BJ (cell line): ENCODE results near the gene RGS7. TPM values are rescaled to one million over a fixed set of nuclear protein-coding genes. Genes with fewer than 3 reads are reported as not detected.

Experiments
- CTCF ChIA-PET: fragments of 350-600 bp; formaldehyde crosslinking; extraction: SDS; loops from one replicate; lab custom pipeline; 2021; ENCODE audit warnings: antibody characterized with exemption, inconsistent platforms; lab: Yijun Ruan, JAX
- POLR2A ChIA-PET: fragments of 300-600 bp; sonication (Branson Sonifier 250); formaldehyde crosslinking; extraction: SDS; loops from one replicate; lab custom pipeline; 2021; ENCODE audit warnings: antibody characterized with exemption; lab: Charles Lee
- DNase-seq: peaks from one replicate; pipeline ENCODE4 v3.0.0-alpha.2; 2011; ENCODE audit warnings: low read depth
- H3K27me3 ChIP-seq: 2 replicates; pipeline ENCODE4 v1.6.0; 2011; ENCODE audit warnings: low read length; ENCODE audit not compliant: control insufficient read depth, insufficient read depth
- H3K36me3 ChIP-seq: 2 replicates; pipeline ENCODE4 v1.5.1; 2011; ENCODE audit warnings: low read length; ENCODE audit not compliant: control insufficient read depth, insufficient read depth
- H3K4me3 ChIP-seq: 2 replicates; pipeline ENCODE4 v1.5.1; 2011; ENCODE audit warnings: low read depth, mild to moderate bottlenecking, control low read depth, low read length
- polyA plus RNA-seq: library from polyadenylated mRNA; depleted of rRNA; stranded (reverse); fragments of >200 nt; gene quantifications from 2 replicates; pipeline ENCODE4 v1.2.3, GENCODE V29; 2011
- TF ChIP-seq, protein P1 (sequence below): IDR thresholded peaks from 2 replicates; pipeline ENCODE4 v1.5.1; 2011; ENCODE audit warnings: low read depth, mild to moderate bottlenecking, control low read depth, inconsistent platforms, low read length, moderate library complexity; ENCODE audit not compliant: insufficient read depth

Gene RGS7
- polyA plus RNA-seq, 1 experiment: 0.93 TPM

- CTCF ChIA-PET: interaction anchor here (0.7 kb wide), 1 partner anchor 48 kb away, joined by 3 read pairs; no protein-coding TSS in a partner anchor
- TF ChIP-seq, protein P1, sequence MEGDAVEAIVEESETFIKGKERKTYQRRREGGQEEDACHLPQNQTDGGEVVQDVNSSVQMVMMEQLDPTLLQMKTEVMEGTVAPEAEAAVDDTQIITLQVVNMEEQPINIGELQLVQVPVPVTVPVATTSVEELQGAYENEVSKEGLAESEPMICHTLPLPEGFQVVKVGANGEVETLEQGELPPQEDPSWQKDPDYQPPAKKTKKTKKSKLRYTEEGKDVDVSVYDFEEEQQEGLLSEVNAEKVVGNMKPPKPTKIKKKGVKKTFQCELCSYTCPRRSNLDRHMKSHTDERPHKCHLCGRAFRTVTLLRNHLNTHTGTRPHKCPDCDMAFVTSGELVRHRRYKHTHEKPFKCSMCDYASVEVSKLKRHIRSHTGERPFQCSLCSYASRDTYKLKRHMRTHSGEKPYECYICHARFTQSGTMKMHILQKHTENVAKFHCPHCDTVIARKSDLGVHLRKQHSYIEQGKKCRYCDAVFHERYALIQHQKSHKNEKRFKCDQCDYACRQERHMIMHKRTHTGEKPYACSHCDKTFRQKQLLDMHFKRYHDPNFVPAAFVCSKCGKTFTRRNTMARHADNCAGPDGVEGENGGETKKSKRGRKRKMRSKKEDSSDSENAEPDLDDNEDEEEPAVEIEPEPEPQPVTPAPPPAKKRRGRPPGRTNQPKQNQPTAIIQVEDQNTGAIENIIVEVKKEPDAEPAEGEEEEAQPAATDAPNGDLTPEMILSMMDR: no peak
Observed at GRCh38 chr1:240935920-240936319, 421.1 kb downstream of the RGS7 start.

DNA sequence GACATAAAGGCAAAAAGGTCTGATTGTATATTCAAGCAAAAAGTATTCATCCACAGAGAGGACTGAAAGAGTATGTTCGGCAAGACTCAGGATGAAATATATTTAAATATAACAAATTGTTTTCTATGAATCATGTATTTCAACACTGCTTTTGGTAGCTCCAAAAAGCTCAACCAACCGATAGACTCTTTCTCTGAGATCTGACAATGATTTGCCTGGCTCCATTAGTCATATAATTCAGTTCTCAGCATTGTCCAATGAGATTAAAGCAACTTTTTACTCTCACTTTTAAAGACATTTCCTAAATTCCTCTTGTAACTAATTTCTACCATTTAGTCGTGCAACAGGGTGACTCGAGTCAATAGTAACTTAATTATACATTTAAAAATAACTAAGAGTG lies 426.0 kb downstream of the RGS7 start:
- TF ChIP-seq, protein P1: no peak
- ChIA-PET POLR2A (no interaction called here), CTCF (no interaction called here)
- no peak overlapping the region for H3K4me3 ChIP-seq
- no peaks in the 10 kb centered on the region for H3K27me3 ChIP-seq
- no peaks in the 10 kb centered on the region for H3K36me3 ChIP-seq
- no peak for DNase-seq

More at GRCh38 chr1:240935920-240936319, 421.1 kb downstream of the RGS7 start:
- DNase-seq: no peak
- H3K36me3 ChIP-seq: no peaks in the 10 kb centered on the region
- POLR2A ChIA-PET: no interaction called here
- no peak overlapping the region for H3K4me3 ChIP-seq
- H3K27me3 ChIP-seq: no peaks in the 10 kb centered on the region

DNA sequence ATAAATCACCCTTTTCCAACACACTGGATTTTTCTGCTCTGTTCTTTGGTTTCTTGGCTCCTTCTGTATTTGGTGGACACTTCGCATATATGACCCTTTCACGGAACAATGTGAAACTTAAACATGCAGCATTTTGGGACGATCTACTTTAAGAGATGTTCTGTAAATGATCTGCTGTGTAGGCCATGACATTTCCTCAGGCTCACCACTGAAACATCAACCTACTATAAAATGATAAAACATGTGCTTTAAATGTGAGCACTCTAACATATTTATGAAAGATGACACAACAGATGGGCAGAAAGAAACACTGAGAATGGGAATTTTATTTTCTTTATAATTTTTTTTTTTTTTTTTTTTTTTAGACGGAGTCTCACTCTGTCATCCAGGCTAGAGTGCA lies 428.7 kb downstream of the RGS7 start:
- POLR2A ChIA-PET: no interaction called here
- Histone ChIP-seq H3K36me3 (no peaks in the 10 kb centered on the region), H3K4me3 (no peak overlapping the region), H3K27me3 (no peaks in the 10 kb centered on the region)
- TF ChIP-seq, protein P1: no peak
- DNase-seq: no peak
- CTCF ChIA-PET: no interaction called here

DNA sequence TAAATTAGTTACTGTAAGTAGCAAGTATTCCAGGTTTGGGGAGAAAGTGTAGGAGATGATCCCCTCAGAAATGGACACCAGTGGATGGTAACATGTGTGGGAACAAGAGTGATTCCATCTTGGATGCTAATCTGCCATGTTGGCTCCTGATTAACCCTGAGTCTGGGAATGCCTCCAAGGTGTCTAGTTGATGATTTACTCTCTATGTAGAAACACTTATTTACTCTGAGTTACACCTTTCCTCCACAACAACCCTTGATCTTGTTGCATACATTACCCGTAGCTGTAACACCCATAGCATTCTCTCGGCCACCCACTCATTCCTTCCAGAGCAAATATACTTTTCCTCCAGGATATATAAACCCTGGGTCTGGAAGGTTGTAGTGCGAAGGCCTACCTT lies 429.2 kb downstream of the RGS7 start:
- TF ChIP-seq, protein P1: no peak
- DNase-seq: no peak
- CTCF ChIA-PET: no interaction called here
- Histone ChIP-seq H3K27me3 (no peaks in the 10 kb centered on the region), H3K36me3 (no peaks in the 10 kb centered on the region), H3K4me3 (no peak overlapping the region)
- POLR2A ChIA-PET: no interaction called here

DNA sequence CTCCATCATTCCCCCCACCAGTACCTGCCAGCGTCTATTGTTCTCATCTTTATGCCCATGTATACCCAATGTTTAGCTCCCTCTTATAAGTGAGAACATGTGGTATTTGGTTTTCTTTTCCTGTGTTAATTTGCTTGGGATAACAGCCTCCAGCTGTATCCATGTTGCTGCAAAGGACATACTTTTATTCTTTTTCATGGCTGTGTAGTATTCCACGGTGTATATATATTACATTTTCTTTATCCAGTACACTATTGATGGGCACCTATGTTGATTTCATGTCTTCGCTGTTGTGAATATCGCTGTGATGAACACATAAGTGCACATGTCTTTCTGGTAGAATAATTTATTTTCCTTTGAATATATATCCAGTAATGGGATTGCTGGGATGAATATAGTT lies 431.7 kb downstream of the RGS7 start:
- Histone ChIP-seq H3K36me3 (no peaks in the 10 kb centered on the region), H3K27me3 (no peaks in the 10 kb centered on the region), H3K4me3 (no peak overlapping the region)
- CTCF ChIA-PET: interaction anchor here (0.6 kb wide), 1 partner anchor 64 kb away, joined by 3 read pairs; no protein-coding TSS in a partner anchor
- DNase-seq: no peak
- POLR2A ChIA-PET: no interaction called here
- TF ChIP-seq, protein P1: no peak
